Adrenal gland (tissue), 5 donors: Measurements from ENCODE around the gene CAT.

Source experiments
- CTCF ChIP-seq, 6 experiments: fragments of 450-650 bp in 4 of 6; fragments of 200-600 bp in 2 of 6; sonication (generic) in 1 of 6; IDR thresholded peaks; 1 replicate in 5 of 6; 2 replicates in 1 of 6; pipeline versions ENCODE4 v1.5.1 to v1.8.0; 2016 to 2021; ENCODE audit warnings: antibody characterized with exemption in 6 of 6, mild to moderate bottlenecking in 2 of 6, moderate library complexity in 1 of 6
- POLR2A ChIP-seq, 2 donors: fragments of 450-650 bp; IDR thresholded peaks; one replicate each; pipeline ENCODE4 v1.6.1; 2017; ENCODE audit warnings: antibody characterized with exemption in 2 of 2, mild to moderate bottlenecking in 2 of 2, moderate library complexity in 1 of 2
- donor health status: DM: no; HTN: no; CAD: no.

- TF ChIP-seq POLR2A (IDR thresholded peaks at IDR 0.05) (no peak), CTCF (IDR thresholded peaks at IDR 0.05) (no peak)
Measured at GRCh38 chr11:34476849-34477248, 38.1 kb downstream of the CAT start.
